HG03066 (cell line): ENCODE measurements around the gene PCK1.

ENCODE experiments used
- ATAC-seq: cut with Tn5 transposase; IDR thresholded peaks from one replicate; pipeline ENCODE4 v1.9.1; 2021; ENCODE audit warnings: low read depth; ENCODE audit not compliant: unreplicated experiment

The PCK1 gene

GRCh38 chr20:57600320-57601210 lies 39.7 kb downstream of the PCK1 start:
- no peak for ATAC-seq

GRCh38 chr20:57601211-57601570 lies 40.3 kb downstream of the PCK1 start:
- no peak for ATAC-seq

GRCh38 chr20:57601737-57602136 lies 40.8 kb downstream of the PCK1 start:
- ATAC-seq, result no peak

- no peak for ATAC-seq
Observed at GRCh38 chr20:57603120-57603519, 42.2 kb downstream of the PCK1 start.

- no peak for ATAC-seq
Observed at GRCh38 chr20:57605045-57605444, 44.1 kb downstream of the PCK1 start.

- ATAC-seq, result no peak
Observed at GRCh38 chr20:57605878-57606277, 45.0 kb downstream of the PCK1 start.

GRCh38 chr20:57608516-57608915 lies 47.6 kb downstream of the PCK1 start:
- ATAC-seq, result no peak

GRCh38 chr20:57609086-57609841 lies 48.4 kb downstream of the PCK1 start:
- ATAC-seq, result no peak

GRCh38 chr20:57609842-57610167 lies 48.9 kb downstream of the PCK1 start:
- ATAC-seq, result no peak

GRCh38 chr20:57610261-57610952 lies 49.5 kb downstream of the PCK1 start:
- no peak for ATAC-seq

- ATAC-seq, result no peak
Observed at GRCh38 chr20:57611586-57612311, 50.8 kb downstream of the PCK1 start.

GRCh38 chr20:57612436-57612835 lies 51.5 kb downstream of the PCK1 start:
- no peak for ATAC-seq

GRCh38 chr20:57612916-57613315 lies 52.0 kb downstream of the PCK1 start:
- no peak for ATAC-seq

- no peak for ATAC-seq
Observed at GRCh38 chr20:57613481-57613921, 52.6 kb downstream of the PCK1 start.

GRCh38 chr20:57614490-57615444 lies 53.9 kb downstream of the PCK1 start:
- no peak for ATAC-seq

GRCh38 chr20:57615445-57615811 lies 54.5 kb downstream of the PCK1 start:
- ATAC-seq, result no peak

GRCh38 chr20:57616143-57616951 lies 55.4 kb downstream of the PCK1 start:
- no peak for ATAC-seq

- ATAC-seq, result no peak
Observed at GRCh38 chr20:57617079-57617795, 56.3 kb downstream of the PCK1 start.
